K562 (cell line): ENCODE data around the gene COMP. TPM values are rescaled to one million over a fixed set of nuclear protein-coding genes. Genes with fewer than 3 reads are reported as not detected.

ENCODE experiments used
- ATAC-seq: fragments of 200-7000 bp; cut with Tn5 transposase; 3 replicates; pipeline ENCODE4 v1.9.1; 2020; ENCODE audit warnings: moderate library complexity
- BruUV-seq: library from RNA; stranded (reverse); fragments of 400-500 nt; replicated peaks from 2 replicates; lab custom pipeline; 2021; lab: Mats Ljungman, UMichigan
- CTCF ChIA-PET: fragments of 300-600 bp; formaldehyde crosslinking; extraction: SDS; loops from one replicate; lab custom pipeline; 2021; ENCODE audit warnings: low intra/inter-chr PET ratio; lab: Yijun Ruan, JAX
- POLR2A ChIA-PET: fragments of 300-600, 350-650 bp; sonication (Branson Sonifier 250); formaldehyde crosslinking; extraction: SDS; loops from one replicate; lab custom pipeline; 2021; ENCODE audit warnings: antibody characterized with exemption, inconsistent platforms; lab: Yijun Ruan, JAX
- DNase-seq, 4 experiments: peaks; one replicate each; pipeline versions ENCODE4 v3.0.0 to v3.0.0-alpha.2; 2011 to 2018; ENCODE audit warnings: low spot score in 3 of 4, mixed read lengths in 3 of 4; ENCODE audit errors: extremely low read depth in 1 of 4
- FAIRE-seq: peaks from 2 replicates; lab custom pipeline; 2011; peaks lifted over from hg19 to GRCh38; lab: Jason Lieb, UNC
- H2AFZ ChIP-seq: 2 replicates; pipeline ENCODE4 v1.6.0; 2011; ENCODE audit warnings: low read depth, low read length, control low read depth, inconsistent platforms
- H3K27ac ChIP-seq: fragments of 200-600 bp; 3 replicates; pipeline ENCODE4 v1.8.0; 2011; ENCODE audit warnings: low read depth, mild to moderate bottlenecking, control low read depth, inconsistent platforms, low read length, moderate library complexity, mixed read lengths; ENCODE audit errors: extremely low read depth
- H3K27me3 ChIP-seq, 2 experiments: fragments of 300-600 bp in 1 of 2; 2 replicates in 1 of 2; 3 replicates in 1 of 2; pipeline versions ENCODE4 v1.6.0 to v1.8.0; 2011; ENCODE audit warnings: inconsistent platforms in 2 of 2, low read length in 2 of 2, mild to moderate bottlenecking in 1 of 2, mixed read lengths in 1 of 2, moderate library complexity in 1 of 2; ENCODE audit not compliant: control insufficient read depth in 2 of 2, insufficient read depth in 2 of 2
- H3K36me3 ChIP-seq: fragments of 300-600 bp; 3 replicates; pipeline ENCODE4 v1.8.0; 2011; ENCODE audit warnings: mild to moderate bottlenecking, low read length, inconsistent platforms; ENCODE audit not compliant: control insufficient read depth, insufficient read depth
- H3K4me1 ChIP-seq, 2 experiments: fragments of 200-600 bp in 1 of 2; replicated peaks in 1 of 2; 2 replicates in 1 of 2; 3 replicates in 1 of 2; pipeline versions ENCODE4 v1.5.1 to v1.8.0; 2011; ENCODE audit warnings: inconsistent platforms in 2 of 2, low read length in 2 of 2, mild to moderate bottlenecking in 1 of 2, mixed read lengths in 1 of 2, moderate library complexity in 1 of 2; ENCODE audit not compliant: control insufficient read depth in 2 of 2, insufficient read depth in 2 of 2
- H3K4me2 ChIP-seq: 2 replicates; pipeline ENCODE4 v1.6.1; 2011; ENCODE audit warnings: low read length, control low read depth, inconsistent platforms, mixed read lengths; ENCODE audit not compliant: insufficient read depth
- H3K4me3 ChIP-seq: fragments of 200-600 bp; sonication (generic), shearing (Covaris generic); 2 replicates; pipeline ENCODE4 v1.5.1; 2016; ENCODE audit warnings: control low read depth, inconsistent platforms
- H3K79me2 ChIP-seq: fragments of 200-600 bp; 3 replicates; pipeline ENCODE4 v1.8.0; 2011; ENCODE audit warnings: low read length, inconsistent platforms; ENCODE audit not compliant: control insufficient read depth, insufficient read depth
- H3K9ac ChIP-seq, 2 experiments: 2 replicates each; pipeline versions ENCODE4 v1.6.0 to v1.6.1; 2011; ENCODE audit warnings: low read depth in 2 of 2, low read length in 2 of 2, control low read depth in 1 of 2, inconsistent platforms in 1 of 2, mild to moderate bottlenecking in 1 of 2, mixed read lengths in 1 of 2; ENCODE audit not compliant: insufficient read depth in 1 of 2
- H3K9me1 ChIP-seq: one replicate; pipeline ENCODE4 v1.6.0; 2011; ENCODE audit warnings: inconsistent platforms, mild to moderate bottlenecking, low read length, moderate library complexity; ENCODE audit not compliant: control insufficient read depth, insufficient read depth
- H3K9me3 ChIP-seq: replicated peaks from 2 replicates; pipeline ENCODE4 v1.5.1; 2011; ENCODE audit warnings: low read depth, low read length, inconsistent platforms; ENCODE audit not compliant: control insufficient read depth, insufficient read depth
- H4K20me1 ChIP-seq: replicated peaks from 2 replicates; pipeline ENCODE4 v1.6.1; 2011; ENCODE audit warnings: low read length, inconsistent platforms, mixed read lengths; ENCODE audit not compliant: control insufficient read depth, insufficient read depth
- ATF6 ChIP-seq: sonication (generic); formaldehyde crosslinking; IDR thresholded peaks from 2 replicates; pipeline ENCODE4 v1.4.0; 2020; ENCODE audit warnings: mild to moderate bottlenecking, missing genetic modification reagents
- CTBP1 ChIP-seq: fragments of 450-650 bp; IDR thresholded peaks from 2 replicates; pipeline ENCODE4 v1.6.1; 2016; ENCODE audit warnings: borderline replicate concordance
- FIP1L1 ChIP-seq: fragments of 200-400 bp; formaldehyde crosslinking; IDR thresholded peaks from 2 replicates; pipeline ENCODE4 v1.6.1; 2018; ENCODE audit warnings: mild to moderate bottlenecking, low read depth, low read length; ENCODE audit not compliant: poor library complexity, severe bottlenecking
- FOS ChIP-seq: IDR thresholded peaks from 3 replicates; pipeline ENCODE4 v1.6.1; 2011; ENCODE audit not compliant: insufficient read length; ENCODE audit errors: extremely low read depth
- HMG20A ChIP-seq: fragments of 450-650 bp; formaldehyde crosslinking; conservative IDR thresholded peaks from 2 replicates; pipeline ENCODE4 v1.4.0; 2020; ENCODE audit warnings: mild to moderate bottlenecking, mixed read lengths
- MAFF ChIP-seq: IDR thresholded peaks from 2 replicates; pipeline ENCODE4 v1.6.1; 2012; ENCODE audit warnings: low read length, improper control_type of control experiment
- PHTF2 ChIP-seq: fragments of 250-450 bp; sonication (Bioruptor Pico); IDR thresholded peaks from 2 replicates; pipeline ENCODE4 v1.5.0; 2021; ENCODE audit warnings: mild to moderate bottlenecking
- POLR2G ChIP-seq: fragments of 200-400 bp; formaldehyde crosslinking; IDR thresholded peaks from 2 replicates; pipeline ENCODE4 v1.6.1; 2017; ENCODE audit warnings: low read depth, mild to moderate bottlenecking, antibody characterized with exemption, low read length, moderate library complexity
- TSHZ1 ChIP-seq: fragments of 250-450 bp; sonication (Bioruptor Pico); IDR thresholded peaks from 2 replicates; pipeline ENCODE4 v1.4.0; 2020; ENCODE audit warnings: mild to moderate bottlenecking, moderate library complexity
- ZNF449 ChIP-seq: fragments of 250-450 bp; sonication (Bioruptor Pico); IDR thresholded peaks from 2 replicates; pipeline ENCODE4 v1.8.0; 2022; ENCODE audit warnings: moderate library complexity, mild to moderate bottlenecking, inconsistent platforms
- WGBS: fragments of 100-300 bp; shearing (Covaris generic); methylation state at CpG from one replicate; pipeline ENCODE4 v1.1.6; 2016; ENCODE audit warnings: low coverage, mixed read lengths; ENCODE audit not compliant: insufficient coverage; ENCODE audit errors: missing lambda C conversion rate; 5-methylcytosine and 5-hydroxymethylcytosine counted together
- in situ Hi-C: fragments of 300-500 bp; cut with MboI; formaldehyde crosslinking; loops from 4 replicates; pipeline ENCODE4 v1.15.0; 2018; ENCODE audit warnings: inconsistent platforms, mixed read lengths
- intact Hi-C: fragments of 100-400 bp; cut with micrococcal nuclease; formaldehyde crosslinking; loops from 2 replicates; pipeline ENCODE4 v1.14.2; 2022
- polyA plus RNA-seq, 8 experiments: library from polyadenylated mRNA; depleted of rRNA in 4 of 8; stranded (reverse) in 5 of 8; unstranded in 3 of 8; fragments of >200 nt; fragmentation: Nextera tagmentation in 2 of 8; fragmentation: Illumina TruSeq in 1 of 8; extraction: Ambion mirVana in 2 of 8; extraction: Trizol in 1 of 8; gene quantifications; 2 replicates each; pipeline versions ENCODE4 v1.2.1 to v1.2.3, GENCODE V29; 2011 to 2014; ENCODE audit warnings: inconsistent platforms in 1 of 8, missing spikeins in 1 of 8
- total RNA-seq, 7 experiments: library from RNA; depleted of rRNA in 6 of 7; stranded (reverse); fragments of >200 nt in 6 of 7; fragmentation: Illumina TruSeq in 2 of 7; extraction: Trizol in 2 of 7; gene quantifications; 2 replicates each; pipeline versions ENCODE4 v1.2.1 to v1.2.3, GENCODE V29; 2011 to 2021; ENCODE audit warnings: low replicate concordance in 1 of 7

COMP gene
- total and polyA plus RNA-seq, 9 of the 15 experiments (the other 6 are each of a cell fraction or from before 2014, with no cell fraction given): 0.07 TPM; not detected in 8

DNA sequence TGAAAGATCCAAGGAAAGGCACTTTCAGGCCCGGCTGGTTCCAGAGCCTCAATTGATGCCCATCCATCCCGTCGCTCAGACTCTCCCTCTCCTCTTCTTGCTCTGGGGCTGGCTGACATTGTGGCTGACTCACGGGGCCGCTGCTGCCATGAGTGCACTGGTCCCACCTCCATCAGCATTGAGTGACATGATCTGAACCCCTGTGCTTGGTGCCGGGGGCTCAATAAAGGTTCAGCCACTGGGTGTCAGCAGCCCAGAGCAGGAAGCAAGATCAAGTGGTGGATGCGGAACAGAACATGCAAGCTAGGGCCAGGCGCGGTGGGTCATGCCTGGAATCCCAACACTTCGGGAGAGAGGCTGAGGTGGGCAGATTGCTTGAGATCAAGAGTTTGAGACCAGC, 39.5 kb downstream of the COMP start:
- ATAC-seq (no peak), DNase-seq (no peak), FAIRE-seq (no peak)
- ChIA-PET CTCF (no interaction called here), POLR2A (interaction anchor here (1.1 to 2.4 kb wide), 3 partner anchors 11 to 264 kb away, joined by 3 to 14 read pairs (median 3); no protein-coding TSS in a partner anchor)
- Histone ChIP-seq H2AFZ (no peak overlapping the region), H3K9ac (no peak overlapping the region), H4K20me1 (peaks cover 3% of the 10 kb centered on the region; the same call in 1 of the 2 replicates), H3K4me2 (no peak overlapping the region), H3K36me3 (no peaks in the 10 kb centered on the region), H3K79me2 (no peaks in the 10 kb centered on the region), H3K9me1 (no peaks in the 10 kb centered on the region), H3K4me1 (peaks cover 4 to 23% of the 10 kb centered on the region in 2 experiments; a peak in 3 of 5 replicates), H3K27ac (no peak overlapping the region), H3K4me3 (no peak overlapping the region)
- intact Hi-C loops (no loop called here), in situ Hi-C loops (no loop called here)
- no TSS peak for BruUV-seq
- 81% methylated on average over 10 of the region's 10 CpGs for WGBS
- TF ChIP-seq TSHZ1 (CRISPR knock-in tag) (no peak), PHTF2 (CRISPR knock-in tag) (no peak), FOS (no peak), ZNF449 (CRISPR knock-in tag) (no peak), ATF6 (CRISPR knock-in tag) (no peak), MAFF (no peak), CTBP1 (no peak), POLR2G (no peak), FIP1L1 (no peak), HMG20A (CRISPR knock-in tag) (no peak)
- TF ChIP-seq, all 486 proteins: peak for 0
- H3K27me3 ChIP-seq: no peaks in the 10 kb centered on the region
- H3K9me3 ChIP-seq: no peaks in the 10 kb centered on the region
